Right atrium auricular region (tissue), 2 donors: ENCODE measurements around the gene NEUROG1. TPM values are rescaled to one million over a fixed set of nuclear protein-coding genes. Genes with fewer than 3 reads are reported as not detected.

ENCODE experiments used
- DNase-seq: peaks from one replicate; pipeline ENCODE4 v3.0.0-alpha.2; 2019; ENCODE audit warnings: low spot score
- H3K27ac ChIP-seq, 2 donors: fragments of 200-600 bp; sonication (generic); 1 replicate in 1 of 2; 2 replicates in 1 of 2; pipeline ENCODE4 v1.5.1; 2016 to 2019
- H3K27me3 ChIP-seq, 2 donors: fragments of 200-600 bp; sonication (generic); one replicate each; pipeline versions ENCODE4 v1.5.1 to v1.6.0; 2017 to 2019
- H3K36me3 ChIP-seq: fragments of 200-600 bp; sonication (generic); one replicate; pipeline ENCODE4 v1.5.1; 2016
- H3K4me1 ChIP-seq, 2 donors: fragments of 200-600 bp; sonication (generic); one replicate each; pipeline versions ENCODE4 v1.5.1 to v1.6.0; 2017 to 2019
- H3K4me3 ChIP-seq, 2 donors: fragments of 200-600 bp; sonication (generic); 1 replicate in 1 of 2; 2 replicates in 1 of 2; pipeline ENCODE4 v1.5.1; 2017 to 2019; ENCODE audit warnings: mild to moderate bottlenecking in 1 of 2, moderate library complexity in 1 of 2
- H3K9me3 ChIP-seq, 2 donors: fragments of 200-600 bp; sonication (generic); one replicate each; pipeline ENCODE4 v1.5.1; 2019
- CTCF ChIP-seq, 2 donors: fragments of 200-600 bp; sonication (generic); IDR thresholded peaks; one replicate each; pipeline ENCODE4 v1.5.1; 2019; ENCODE audit warnings: antibody characterized with exemption in 2 of 2
- total RNA-seq, 2 donors: library from RNA; depleted of rRNA; stranded (reverse); fragments of >200 nt; gene quantifications; one replicate each; pipeline ENCODE4 v1.1.0, GENCODE V29; 2016

Gene NEUROG1
- total RNA-seq, 2 donors from 2014 or later = not detected

- peak; percentile 52 to 88 for TF ChIP-seq CTCF (IDR thresholded peaks at IDR 0.05)
- no peaks in the 10 kb centered on the region for H3K4me1 ChIP-seq
- no peak overlapping the region for H3K27ac ChIP-seq
- DNase-seq = peak; percentile 78
- H3K4me3 ChIP-seq = no peak overlapping the region
- no peaks in the 10 kb centered on the region for H3K27me3 ChIP-seq
- no peaks in the 10 kb centered on the region for H3K36me3 ChIP-seq
- H3K9me3 ChIP-seq = no peaks in the 10 kb centered on the region
These were observed 25.1 kb upstream of the NEUROG1 start for GRCh38 chr5:135560858-135561257.

GRCh38 chr5:135559354-135559753 lies 23.6 kb upstream of the NEUROG1 start:
- Histone ChIP-seq H3K27ac (no peak overlapping the region), H3K27me3 (no peaks in the 10 kb centered on the region), H3K9me3 (no peaks in the 10 kb centered on the region), H3K4me3 (no peak overlapping the region), H3K4me1 (no peaks in the 10 kb centered on the region), H3K36me3 (no peaks in the 10 kb centered on the region)
- no peak for TF ChIP-seq CTCF (IDR thresholded peaks at IDR 0.05)
- DNase-seq = no peak

GRCh38 chr5:135557076-135557838 lies 21.5 kb upstream of the NEUROG1 start:
- Histone ChIP-seq H3K27ac (no peak overlapping the region), H3K4me3 (no peak overlapping the region), H3K9me3 (no peaks in the 10 kb centered on the region), H3K36me3 (no peaks in the 10 kb centered on the region), H3K27me3 (no peaks in the 10 kb centered on the region), H3K4me1 (no peaks in the 10 kb centered on the region)
- no peak for DNase-seq
- TF ChIP-seq CTCF (IDR thresholded peaks at IDR 0.05) = no peak

- TF ChIP-seq CTCF (IDR thresholded peaks at IDR 0.05) = no peak
- Histone ChIP-seq H3K27ac (no peak overlapping the region), H3K4me3 (no peak overlapping the region), H3K36me3 (no peaks in the 10 kb centered on the region), H3K27me3 (no peaks in the 10 kb centered on the region), H3K9me3 (no peaks in the 10 kb centered on the region), H3K4me1 (no peaks in the 10 kb centered on the region)
- DNase-seq = no peak
These were observed 20.9 kb upstream of the NEUROG1 start for GRCh38 chr5:135556620-135557019.

- Histone ChIP-seq H3K27me3 (no peaks in the 10 kb centered on the region), H3K9me3 (no peaks in the 10 kb centered on the region), H3K36me3 (no peaks in the 10 kb centered on the region), H3K4me1 (no peaks in the 10 kb centered on the region), H3K27ac (no peak overlapping the region), H3K4me3 (no peak overlapping the region)
- TF ChIP-seq CTCF (IDR thresholded peaks at IDR 0.05) = no peak
- DNase-seq = no peak
These were observed 19.8 kb upstream of the NEUROG1 start for GRCh38 chr5:135555530-135555929.
